Activated naive CD8-positive, alpha-beta T cell treated with anti-CD3 and anti-CD28 coated beads, Interleukin-2, amount 10 ng/mL, durations not matched to agents 7 days and 5 days (primary cell): ENCODE measurements around the gene MTIF2. TPM values are rescaled to one million over a fixed set of nuclear protein-coding genes. Genes with fewer than 3 reads are reported as not detected.
"Not testable (repeated sequence)": the region's sequence is repeated elsewhere in the genome, so short reads cannot be mapped to it uniquely, and the experiment has no call there.

ENCODE experiments used
- ATAC-seq: fragments of 150-1000 bp; cut with Tn5 transposase; one replicate; pipeline ENCODE4 v1.10.0; 2021; ENCODE audit warnings: low read depth, moderate library complexity
- POLR2A ChIA-PET: fragments of 350-600 bp; sonication (Branson Sonifier 250); formaldehyde crosslinking; loops from one replicate; lab custom pipeline; 2021; ENCODE audit warnings: antibody characterized with exemption; lab: Charles Lee
- DNase-seq: peaks from one replicate; pipeline ENCODE4 v3.0.0; 2021
- H3K27ac Mint-ChIP-seq: one replicate; pipeline ENCODE4 v1.8.0; 2022; ENCODE audit warnings: mild to moderate bottlenecking, mixed read lengths
- H3K27me3 Mint-ChIP-seq: one replicate; pipeline ENCODE4 v1.8.0; 2022; ENCODE audit warnings: mild to moderate bottlenecking, moderate library complexity, mixed read lengths
- H3K36me3 Mint-ChIP-seq: one replicate; pipeline ENCODE4 v1.8.0; 2021; ENCODE audit warnings: mild to moderate bottlenecking, mixed read lengths
- H3K4me1 Mint-ChIP-seq: one replicate; pipeline ENCODE4 v1.8.0; 2021; ENCODE audit warnings: mixed read lengths
- H3K4me3 Mint-ChIP-seq: one replicate; pipeline ENCODE4 v1.8.0; 2022; ENCODE audit warnings: mild to moderate bottlenecking, moderate library complexity, mixed read lengths
- H3K9me3 Mint-ChIP-seq: one replicate; pipeline ENCODE4 v1.8.0; 2021; ENCODE audit warnings: mixed read lengths
- total RNA-seq, 2 experiments: library from RNA; stranded (reverse); gene quantifications; one replicate each; pipeline ENCODE4 v1.2.3, GENCODE V29; 2021

MTIF2 gene
- total RNA-seq, 2 experiments from 2014 or later: 24.1 to 32.8 TPM

DNA sequence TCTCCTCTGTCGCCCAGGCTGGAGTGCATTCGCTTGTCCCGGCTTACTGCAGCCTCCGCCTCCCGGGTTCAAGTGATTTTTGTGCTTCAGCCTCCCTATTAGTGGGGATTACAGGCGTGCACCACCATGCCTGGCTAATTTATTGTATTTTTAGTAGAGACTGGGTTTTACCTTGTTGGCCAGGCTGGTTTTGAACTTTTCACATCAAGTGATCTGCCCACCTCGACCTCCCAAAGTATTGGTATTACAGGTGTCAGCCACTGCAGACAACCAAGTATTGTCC is 35.4 kb downstream of the MTIF2 start:
- Mint-ChIP-seq H3K9me3 (no peaks in the 10 kb centered on the region), H3K4me3 (peak overlapping the region; percentile 95), H3K27ac (peak overlapping the region; percentile 94), H3K4me1 (peaks cover 34% of the 10 kb centered on the region), H3K27me3 (no peaks in the 10 kb centered on the region), H3K36me3 (peaks cover 28% of the 10 kb centered on the region)
- DNase-seq (no peak), ATAC-seq (no peak)
- POLR2A ChIA-PET: no interaction called here

DNA sequence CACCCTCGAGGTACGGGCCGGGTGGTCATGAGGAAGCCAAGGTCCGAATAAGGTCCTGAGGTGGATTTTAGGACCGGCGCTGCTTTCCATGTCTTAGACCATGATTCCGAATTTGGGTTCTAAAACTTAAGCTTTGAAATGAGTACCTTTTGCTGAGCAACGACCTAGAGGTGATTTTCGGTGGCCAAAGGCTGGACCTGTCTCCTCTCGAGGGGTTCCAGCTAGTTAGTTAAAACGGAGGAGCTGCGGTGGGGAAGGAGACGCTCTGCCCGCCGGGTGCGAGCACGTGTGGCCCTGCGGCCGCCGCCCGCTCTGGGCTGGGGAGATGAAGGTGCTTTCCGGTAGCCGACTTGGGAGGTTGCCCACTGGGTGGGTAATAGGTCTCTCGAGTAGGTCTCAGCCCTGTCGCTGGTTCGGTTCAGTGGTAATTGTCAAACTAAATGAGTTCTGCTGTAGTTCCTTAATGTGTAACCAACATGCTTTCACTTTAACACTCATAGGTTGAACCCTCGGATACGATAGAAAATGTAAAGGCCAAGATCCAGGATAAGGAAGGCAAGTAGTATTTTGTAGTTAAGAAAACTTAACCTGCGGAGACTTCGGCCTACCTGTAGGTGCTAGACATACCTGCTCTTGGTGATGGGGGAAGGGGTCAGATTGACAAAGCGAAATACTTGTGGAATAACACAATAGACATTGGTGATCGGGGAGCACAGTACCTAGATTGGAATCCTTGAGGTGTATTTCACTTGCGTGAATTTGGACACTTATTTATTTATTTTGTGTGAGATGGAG is 36.0 kb downstream of the MTIF2 start:
- peak; percentile 35 for ATAC-seq
- peak overlapping the region; percentile 94 for H3K27ac Mint-ChIP-seq
- H3K27me3 Mint-ChIP-seq: no peaks in the 10 kb centered on the region
- H3K36me3 Mint-ChIP-seq: peaks cover 28% of the 10 kb centered on the region
- H3K4me1 Mint-ChIP-seq: peaks cover 40% of the 10 kb centered on the region
- H3K4me3 Mint-ChIP-seq: peak overlapping the region; percentile 95
- POLR2A ChIA-PET: interaction anchor here (0.7 to 1.4 kb wide), 8 partner anchors 10 to 675 kb away, joined by 3 to 23 read pairs (median 4); partner anchors contain the start of genes CFAP36, PPP4R3B and RTN4
- H3K9me3 Mint-ChIP-seq: no peaks in the 10 kb centered on the region
- DNase-seq: peak; percentile 62

DNA sequence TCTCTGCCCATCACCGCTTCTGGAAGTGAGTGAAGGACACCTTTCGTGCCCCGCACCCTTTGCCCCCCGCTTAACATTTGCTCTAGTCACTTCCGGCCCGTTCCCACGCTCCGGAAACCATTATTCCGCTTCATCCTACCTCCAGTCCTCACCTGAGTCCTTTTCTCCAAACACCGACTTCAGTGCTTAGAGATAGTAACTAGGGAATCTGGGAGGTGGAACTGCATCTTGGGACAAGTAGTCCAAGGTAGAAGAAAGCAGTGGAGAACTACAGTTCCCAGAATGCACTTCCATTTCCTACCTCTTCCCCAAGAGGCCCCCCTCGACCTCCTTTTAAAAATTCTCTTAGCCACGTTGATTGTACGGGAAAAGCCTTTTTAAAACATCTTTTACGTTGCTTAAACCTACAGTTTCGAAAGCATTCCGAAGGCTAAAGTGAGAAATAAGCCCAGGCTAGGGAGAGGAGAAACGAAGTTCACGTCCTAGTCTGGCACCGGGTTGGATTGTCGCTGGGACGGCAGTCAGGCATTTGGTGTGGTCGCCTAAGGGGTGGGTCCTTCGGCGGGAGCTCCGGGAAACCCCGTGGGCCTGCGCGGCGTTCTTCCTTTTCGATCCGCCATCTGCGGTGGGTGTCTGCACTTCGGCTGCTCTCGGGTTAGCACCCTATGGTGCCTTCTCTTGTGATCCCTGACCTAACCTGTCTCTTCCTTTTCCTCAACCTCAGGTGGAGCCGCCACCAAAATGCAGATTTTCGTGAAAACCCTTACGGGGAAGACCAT is 36.8 kb downstream of the MTIF2 start, which contains the start of the genes CLHC1 and RPS27A:
TSS of gene CLHC1 (minus strand) at position 210 of the 779 bp plus-strand sequence. CDS start 9,882 bp downstream, outside the sequence.
TSS of gene RPS27A (plus strand) at position 605 of the 779 bp plus-strand sequence. CDS start at position 742, 137 bp downstream.
- H3K27ac Mint-ChIP-seq: peak within 1 kb of the TSS; percentile 94
- H3K4me1 Mint-ChIP-seq: peaks cover 44% of the 10 kb centered on the region
- ATAC-seq (peak; percentile 80), DNase-seq (peak; percentile 94)
- no peaks in the 10 kb centered on the region for H3K27me3 Mint-ChIP-seq
- no peaks in the 10 kb centered on the region for H3K9me3 Mint-ChIP-seq
- H3K36me3 Mint-ChIP-seq: peaks cover 32% of the 10 kb centered on the region
- POLR2A ChIA-PET: interaction anchor here (0.6 to 1.4 kb wide), 9 partner anchors 9 to 674 kb away, joined by 3 to 23 read pairs (median 4); partner anchors contain the start of genes CFAP36, PPP4R3B and RTN4
- H3K4me3 Mint-ChIP-seq: peak within 1 kb of the TSS; percentile 95

DNA sequence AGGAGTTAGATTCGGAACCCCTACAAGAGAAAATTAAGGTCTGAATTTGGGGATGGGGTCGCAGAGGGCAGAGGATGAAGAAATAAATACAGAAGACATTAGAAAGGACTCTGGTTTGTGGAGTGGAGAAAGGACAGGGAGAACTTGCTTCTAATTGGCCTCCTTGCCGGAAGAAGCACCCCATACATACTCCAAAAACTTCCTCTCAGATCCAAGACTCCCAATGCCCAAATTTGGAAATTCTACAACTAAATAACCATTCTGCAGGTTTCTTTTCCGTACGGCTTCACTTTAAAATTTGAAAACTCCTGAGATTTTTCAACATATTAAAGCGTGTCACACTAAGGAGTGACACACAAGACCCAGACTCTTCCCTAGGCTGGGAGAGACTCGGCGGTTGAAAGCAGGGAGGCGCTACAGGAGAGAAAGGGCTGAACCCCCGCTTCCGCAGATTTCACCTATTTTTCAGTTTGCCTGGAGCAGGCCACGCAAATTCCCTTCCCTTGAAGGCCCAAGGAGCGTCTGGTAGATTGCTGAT is 37.4 kb downstream of the MTIF2 start:
- DNase-seq: no peak
- POLR2A ChIA-PET: no interaction called here
- Mint-ChIP-seq H3K27me3 (no peaks in the 10 kb centered on the region), H3K27ac (peak overlapping the region; percentile 94), H3K9me3 (no peaks in the 10 kb centered on the region), H3K36me3 (peaks cover 32% of the 10 kb centered on the region), H3K4me1 (peaks cover 44% of the 10 kb centered on the region), H3K4me3 (peak overlapping the region; percentile 95)
- ATAC-seq: peak; percentile 18

DNA sequence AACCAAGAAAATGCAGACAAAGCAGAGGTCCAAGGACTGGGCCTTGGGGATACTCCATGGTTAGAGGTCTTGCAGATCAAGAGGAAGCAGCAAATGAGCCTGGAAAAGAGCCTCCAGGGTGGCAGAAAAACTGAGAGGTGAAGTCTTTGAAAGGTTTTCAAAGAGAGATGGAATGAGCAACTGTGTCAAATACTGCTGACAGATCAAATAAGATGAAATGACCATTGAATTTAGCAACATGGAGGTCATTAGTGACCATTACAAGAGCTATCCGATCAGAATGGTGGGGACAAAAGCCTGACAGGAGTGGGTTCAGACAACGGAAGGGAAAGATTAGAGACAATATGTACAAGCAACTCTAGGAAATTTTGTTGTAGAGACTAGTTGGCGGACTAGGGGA is 38.5 kb downstream of the MTIF2 start:
- Mint-ChIP-seq H3K27me3 (no peaks in the 10 kb centered on the region), H3K27ac (no peak overlapping the region), H3K4me3 (peak overlapping the region; percentile 95), H3K9me3 (no peaks in the 10 kb centered on the region), H3K4me1 (peaks cover 41% of the 10 kb centered on the region), H3K36me3 (peaks cover 32% of the 10 kb centered on the region)
- POLR2A ChIA-PET: no interaction called here
- ATAC-seq: no peak
- DNase-seq: no peak

DNA sequence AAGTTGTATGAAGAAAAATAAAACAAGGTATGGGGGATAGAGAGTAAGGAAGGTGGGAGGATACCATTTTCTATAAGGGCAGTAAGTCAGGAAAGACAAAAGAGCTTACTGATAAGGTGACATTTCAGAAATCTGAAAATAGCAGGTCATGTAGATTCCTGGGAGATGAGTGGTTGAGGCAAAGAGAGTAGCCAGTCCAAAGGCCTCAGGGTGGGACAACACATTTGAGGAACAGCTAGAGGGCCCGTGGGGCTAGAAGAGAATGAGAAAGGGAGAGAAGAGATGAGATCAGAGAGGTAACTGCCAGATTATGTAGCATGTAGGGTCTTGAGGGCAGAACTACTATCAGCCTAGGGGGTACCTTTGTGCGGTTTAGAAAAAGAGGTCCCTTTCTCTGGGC is 39.8 kb downstream of the MTIF2 start:
- H3K36me3 Mint-ChIP-seq: peaks cover 25% of the 10 kb centered on the region
- POLR2A ChIA-PET: interaction anchor here (0.7 kb wide), 2 partner anchors 14 to 16 kb away, joined by 5 read pairs; no protein-coding TSS in a partner anchor
- ATAC-seq (no peak), DNase-seq (no peak)
- no peak overlapping the region for H3K4me3 Mint-ChIP-seq
- peaks cover 33% of the 10 kb centered on the region for H3K4me1 Mint-ChIP-seq
- H3K9me3 Mint-ChIP-seq: no peaks in the 10 kb centered on the region
- H3K27me3 Mint-ChIP-seq: no peaks in the 10 kb centered on the region
- H3K27ac Mint-ChIP-seq: no peak overlapping the region

DNA sequence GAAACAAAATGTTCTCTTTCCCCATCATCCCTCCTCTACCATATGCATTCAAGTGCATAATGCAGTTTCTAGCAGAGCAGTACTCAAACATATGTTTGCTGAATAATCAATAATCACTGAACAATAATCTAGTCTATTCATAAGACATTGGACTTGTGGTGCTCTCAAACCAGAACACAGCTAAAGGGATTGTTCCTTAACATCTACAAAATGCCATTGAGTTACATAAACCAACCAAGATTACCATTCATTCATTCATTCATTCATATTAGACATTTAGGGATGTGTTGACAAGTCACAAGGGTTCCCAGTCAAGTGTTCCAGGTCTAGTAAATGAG is 40.8 kb downstream of the MTIF2 start:
- DNase-seq (no peak), ATAC-seq (no peak)
- Mint-ChIP-seq H3K36me3 (peaks cover 17% of the 10 kb centered on the region), H3K4me3 (peak overlapping the region; percentile 74), H3K27me3 (no peaks in the 10 kb centered on the region), H3K9me3 (no peaks in the 10 kb centered on the region), H3K27ac (peak overlapping the region; percentile 88), H3K4me1 (peaks cover 26% of the 10 kb centered on the region)
- POLR2A ChIA-PET: no interaction called here

DNA sequence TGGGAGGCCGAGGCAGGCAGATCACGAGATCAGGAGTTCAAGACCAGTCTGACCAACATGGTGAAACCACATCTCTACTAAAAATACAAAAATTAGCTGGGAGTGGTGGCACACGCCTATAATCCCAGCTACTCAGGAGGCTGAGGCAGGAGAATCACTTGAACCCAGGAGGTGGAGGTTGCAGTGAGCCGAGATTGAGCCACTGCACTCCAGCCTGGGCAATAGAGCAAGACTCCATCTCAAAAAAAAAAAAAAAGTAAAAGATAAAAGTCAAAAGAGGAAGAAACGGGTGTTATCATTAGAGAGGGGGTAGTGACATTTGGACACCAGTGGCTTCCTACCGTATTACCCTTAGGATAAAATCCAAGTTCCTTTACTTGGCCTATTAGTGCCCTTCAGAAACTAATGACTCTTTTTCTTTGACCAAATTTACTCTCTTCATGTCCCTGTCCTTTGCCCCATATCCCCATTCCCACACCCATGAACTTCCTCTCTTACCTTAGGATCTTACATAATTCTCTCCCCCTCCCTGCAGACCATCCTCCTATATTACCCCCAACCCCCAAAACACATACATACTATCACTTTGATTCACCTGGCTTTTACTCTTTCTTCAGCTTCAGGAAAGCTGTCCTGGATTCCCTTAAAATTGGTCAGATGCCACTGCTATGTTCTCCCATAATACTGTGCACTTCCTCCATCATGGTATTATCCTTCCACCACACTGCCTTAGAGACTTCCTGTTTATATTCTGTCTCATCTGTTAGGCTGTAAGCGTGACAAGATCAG is 41.4 kb downstream of the MTIF2 start:
- Mint-ChIP-seq H3K36me3 (peaks cover 15% of the 10 kb centered on the region), H3K4me3 (peak overlapping the region; percentile 74), H3K4me1 (peaks cover 29% of the 10 kb centered on the region), H3K27ac (peak overlapping the region; percentile 88)
- POLR2A ChIA-PET, H3K27me3 Mint-ChIP-seq, ATAC-seq, DNase-seq, H3K9me3 Mint-ChIP-seq: not testable (repeated sequence)

DNA sequence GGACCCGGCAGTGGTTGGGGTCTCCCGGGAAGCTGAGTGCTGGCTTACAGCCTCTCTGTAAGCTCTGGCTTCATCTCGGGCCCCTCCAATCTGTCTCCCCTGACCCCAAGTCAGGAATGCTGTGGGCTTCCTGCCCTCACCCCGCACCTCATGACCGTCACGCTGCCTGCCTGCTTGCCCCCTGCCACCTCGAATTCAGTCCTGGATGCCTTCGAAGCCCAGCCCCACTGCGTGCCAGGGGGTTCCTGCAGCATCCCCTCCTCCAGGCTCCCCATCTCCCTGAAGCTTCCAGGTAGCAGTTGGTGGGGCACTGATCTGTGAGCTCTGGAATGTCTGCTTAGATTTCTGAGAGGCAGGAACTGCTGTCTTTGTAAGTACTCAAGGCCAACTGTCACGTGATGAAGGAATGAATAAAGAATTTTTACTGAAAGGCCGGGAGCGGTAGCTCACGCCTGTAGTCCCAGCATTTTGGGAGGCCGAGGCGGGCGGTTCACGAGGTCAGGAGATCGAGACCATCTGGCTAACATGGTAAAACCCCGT is 43.5 kb downstream of the MTIF2 start:
- H3K36me3 Mint-ChIP-seq: peaks cover 20% of the 10 kb centered on the region
- peaks cover 40% of the 10 kb centered on the region for H3K4me1 Mint-ChIP-seq
- no peak overlapping the region for H3K4me3 Mint-ChIP-seq
- no peak overlapping the region for H3K27ac Mint-ChIP-seq
- POLR2A ChIA-PET: interaction anchor here (1.0 kb wide), 1 partner anchor 22 kb away, joined by 3 read pairs; no protein-coding TSS in a partner anchor
- no peaks in the 10 kb centered on the region for H3K27me3 Mint-ChIP-seq
- H3K9me3 Mint-ChIP-seq: no peaks in the 10 kb centered on the region
- DNase-seq (no peak), ATAC-seq (no peak)

DNA sequence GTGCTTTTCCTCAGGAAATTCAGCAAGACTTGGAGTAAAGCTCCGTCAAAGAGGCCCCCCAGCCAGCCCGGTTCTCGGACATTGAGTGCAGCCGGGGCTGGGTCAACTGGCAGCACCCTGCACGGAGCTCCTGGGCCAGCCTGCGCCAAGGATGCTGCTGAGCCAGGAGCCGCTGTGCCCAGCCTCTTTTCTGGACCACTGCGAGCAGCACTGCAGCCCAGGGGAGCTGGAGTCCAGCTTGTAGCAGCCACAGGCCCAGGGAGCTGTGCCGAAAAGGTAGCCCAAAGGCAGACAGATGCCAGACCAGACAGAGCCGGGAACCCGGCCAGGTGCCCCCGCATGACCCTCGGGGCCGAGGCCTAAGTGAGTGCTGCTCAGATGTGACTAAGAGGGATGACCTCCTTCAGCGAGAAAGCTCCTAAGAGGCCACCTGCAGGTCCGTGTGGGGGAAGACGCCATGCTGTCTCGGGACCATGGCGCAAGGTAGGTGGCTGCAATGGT is 44.2 kb downstream of the MTIF2 start:
- DNase-seq (no peak), ATAC-seq (no peak)
- POLR2A ChIA-PET: interaction anchor here (1.0 to 3.7 kb wide), 2 partner anchors 8 to 393 kb away, joined by 4 to 23 read pairs; partner anchors contain the start of genes CLHC1 and RPS27A
- Mint-ChIP-seq H3K4me1 (peaks cover 35% of the 10 kb centered on the region), H3K27ac (peak overlapping the region; percentile 6), H3K36me3 (peaks cover 18% of the 10 kb centered on the region), H3K27me3 (no peaks in the 10 kb centered on the region), H3K4me3 (no peak overlapping the region), H3K9me3 (no peaks in the 10 kb centered on the region)

DNA sequence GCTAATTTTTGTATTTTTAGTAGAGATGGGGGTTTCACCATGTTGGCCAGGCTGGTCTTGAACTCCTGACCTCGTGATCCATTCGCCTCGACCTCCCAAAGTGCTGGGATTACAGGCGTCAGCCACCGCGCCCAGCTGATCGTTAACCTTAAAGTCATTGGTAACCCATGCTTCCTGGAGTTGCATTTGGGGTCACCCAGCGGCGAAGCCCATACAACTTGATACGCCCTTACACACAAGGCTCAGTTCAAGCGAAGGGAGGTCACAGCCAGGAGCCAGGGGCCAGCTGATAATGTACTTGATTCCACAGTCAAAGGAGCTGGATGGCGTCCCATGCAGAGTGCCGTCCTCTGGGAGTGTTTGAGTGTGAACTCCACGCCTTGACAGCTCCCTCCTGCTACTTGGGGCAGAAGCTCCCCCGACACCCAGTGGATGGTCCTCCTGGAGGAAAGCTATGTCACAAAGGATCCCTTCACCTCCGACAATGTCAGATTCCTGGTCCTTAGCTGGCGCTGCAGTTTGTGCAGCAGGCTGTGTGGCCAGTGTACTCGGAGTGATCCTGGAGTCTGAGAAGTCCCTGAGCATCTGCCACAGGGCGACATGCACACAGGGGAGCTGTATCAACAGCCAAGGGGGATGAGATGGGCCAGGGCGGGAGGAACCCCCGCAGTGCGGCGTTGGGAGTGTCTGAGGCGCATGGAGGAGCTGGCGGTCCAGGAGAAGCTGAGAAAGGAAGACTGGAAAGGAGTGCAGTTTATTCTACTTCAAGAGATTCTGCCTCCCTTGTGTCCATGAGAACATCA is 44.9 kb downstream of the MTIF2 start:
- ATAC-seq (no peak), DNase-seq (no peak)
- Mint-ChIP-seq H3K36me3 (peaks cover 16% of the 10 kb centered on the region), H3K4me3 (peak overlapping the region; percentile 76), H3K27ac (peak overlapping the region; percentile 68), H3K9me3 (no peaks in the 10 kb centered on the region), H3K4me1 (peaks cover 34% of the 10 kb centered on the region), H3K27me3 (no peaks in the 10 kb centered on the region)
- POLR2A ChIA-PET: interaction anchor here (0.7 to 3.7 kb wide), 6 partner anchors 8 to 394 kb away, joined by 3 to 23 read pairs (median 4); partner anchors contain the start of genes CLHC1 and RPS27A
